Neural cell (in vitro differentiated cells): ENCODE data around the gene LMAN2. TPM values are rescaled to one million over a fixed set of nuclear protein-coding genes. Genes with fewer than 3 reads are reported as not detected.

ENCODE experiments used
- H2AFZ ChIP-seq: fragments of 200-600, 300-800 bp; sonication (generic), shearing (Covaris generic); 2 replicates; pipeline ENCODE4 v1.6.0; 2014; ENCODE audit warnings: low read depth, mild to moderate bottlenecking, antibody characterized with exemption, low read length, moderate library complexity
- H3F3A ChIP-seq: fragments of 200-600 bp; shearing (Covaris generic); 2 replicates; pipeline ENCODE4 v1.6.1; 2016; ENCODE audit warnings: mild to moderate bottlenecking, moderate library complexity, mixed read lengths, antibody characterized with exemption, low read length; ENCODE audit not compliant: insufficient read depth, poor library complexity, severe bottlenecking
- H3K27ac ChIP-seq: fragments of 200-600, 300-800 bp; sonication (generic), shearing (Covaris generic); 2 replicates; pipeline ENCODE4 v1.5.1; 2014; ENCODE audit warnings: mild to moderate bottlenecking, low read length, moderate library complexity
- H3K27me3 ChIP-seq: fragments of 300-800, 200-600 bp; sonication (generic), shearing (Covaris generic); 2 replicates; pipeline ENCODE4 v1.6.0; 2014; ENCODE audit warnings: mild to moderate bottlenecking, low read depth, low read length, moderate library complexity; ENCODE audit not compliant: insufficient read depth
- H3K36me3 ChIP-seq: fragments of 300-800, 200-600 bp; sonication (generic), shearing (Covaris generic); 2 replicates; pipeline ENCODE4 v1.5.1; 2014; ENCODE audit warnings: mild to moderate bottlenecking, antibody characterized with exemption, low read length, moderate library complexity; ENCODE audit not compliant: insufficient read depth
- H3K4me2 ChIP-seq: fragments of 300-800, 200-600 bp; sonication (generic), shearing (Covaris generic); 2 replicates; pipeline ENCODE4 v1.6.0; 2014; ENCODE audit warnings: mild to moderate bottlenecking, low read length
- H3K4me3 ChIP-seq: fragments of 300-800, 200-600 bp; sonication (generic), shearing (Covaris generic); 2 replicates; pipeline ENCODE4 v1.5.1; 2014; ENCODE audit warnings: mild to moderate bottlenecking, low read length, moderate library complexity
- H3K79me2 ChIP-seq: fragments of 200-600 bp; shearing (Covaris generic); replicated peaks from 2 replicates; pipeline ENCODE4 v1.6.0; 2014; ENCODE audit warnings: mild to moderate bottlenecking, low read length, moderate library complexity; ENCODE audit not compliant: insufficient read depth
- H3K9ac ChIP-seq: fragments of 300-800, 200-600 bp; sonication (generic), shearing (Covaris generic); 2 replicates; pipeline ENCODE4 v1.6.1; 2016; ENCODE audit warnings: mild to moderate bottlenecking, low read length, mixed read lengths
- H3K9me2 ChIP-seq: fragments of 200-600 bp; shearing (Covaris generic); 2 replicates; pipeline ENCODE4 v1.6.1; 2016; ENCODE audit warnings: mild to moderate bottlenecking, low read length, mixed read lengths; ENCODE audit not compliant: insufficient read depth
- H3K9me3 ChIP-seq: fragments of 200-600, 300-800 bp; sonication (generic), shearing (Covaris generic); 2 replicates; pipeline ENCODE4 v1.6.1; 2016; ENCODE audit warnings: mild to moderate bottlenecking, mixed run types, low read length, moderate library complexity, mixed read lengths
- H4K20me1 ChIP-seq: fragments of 200-600 bp; shearing (Covaris generic); 2 replicates; pipeline ENCODE4 v1.6.1; 2016; ENCODE audit warnings: mild to moderate bottlenecking, mixed run types; ENCODE audit not compliant: insufficient read depth
- CTCF ChIP-seq: fragments of 450-650 bp; IDR thresholded peaks from 2 replicates; pipeline ENCODE4 v1.5.1; 2014; ENCODE audit warnings: antibody characterized with exemption, mild to moderate bottlenecking, moderate library complexity; ENCODE audit not compliant: poor library complexity, severe bottlenecking
- EP300 ChIP-seq: fragments of 450-650 bp; conservative IDR thresholded peaks from 2 replicates; pipeline ENCODE4 v1.6.1; 2014; ENCODE audit warnings: antibody characterized with exemption, mild to moderate bottlenecking, moderate library complexity; ENCODE audit not compliant: poor library complexity, severe bottlenecking
- EZH2 ChIP-seq: fragments of 200-600, 300-800 bp; shearing (Covaris generic), sonication (generic); IDR thresholded peaks from 2 replicates; pipeline ENCODE4 v1.6.1; 2014; ENCODE audit warnings: antibody characterized with exemption, low read length, borderline replicate concordance, mild to moderate bottlenecking; ENCODE audit not compliant: insufficient read depth, poor library complexity, severe bottlenecking
- MXI1 ChIP-seq: fragments of 450-650 bp; conservative IDR thresholded peaks from 2 replicates; pipeline ENCODE4 v1.6.1; 2014; ENCODE audit warnings: antibody characterized with exemption, mild to moderate bottlenecking; ENCODE audit not compliant: poor library complexity, severe bottlenecking
- POLR2AphosphoS5 ChIP-seq: IDR thresholded peaks from 2 replicates; pipeline ENCODE4 v1.6.1; 2012
- RAD21 ChIP-seq: fragments of 450-650 bp; conservative IDR thresholded peaks from 2 replicates; pipeline ENCODE4 v1.6.1; 2014; ENCODE audit warnings: antibody characterized with exemption, mild to moderate bottlenecking, moderate library complexity
- REST ChIP-seq: IDR thresholded peaks from 2 replicates; pipeline ENCODE4 v1.6.1; 2012; ENCODE audit warnings: borderline replicate concordance
- SMC3 ChIP-seq: fragments of 450-650 bp; conservative IDR thresholded peaks from 2 replicates; pipeline ENCODE4 v1.6.1; 2014; ENCODE audit warnings: antibody characterized with exemption, mild to moderate bottlenecking, moderate library complexity; ENCODE audit not compliant: poor library complexity
- TAF1 ChIP-seq: IDR thresholded peaks from 2 replicates; pipeline ENCODE4 v1.6.1; 2012; ENCODE audit warnings: low read depth
- polyA plus RNA-seq: library from polyadenylated mRNA; depleted of rRNA; stranded (reverse); fragments of >200 nt; gene quantifications from 2 replicates; pipeline ENCODE4 v1.2.3, GENCODE V29; 2014

The LMAN2 gene
- polyA plus RNA-seq, 1 donor from 2014 or later: 155 TPM

- Histone ChIP-seq H4K20me1 (no peaks in the 10 kb centered on the region), H3K9ac (no peak overlapping the region), H3K36me3 (no peaks in the 10 kb centered on the region), H3F3A (no peaks in the 10 kb centered on the region), H3K9me2 (no peaks in the 10 kb centered on the region), H3K4me2 (no peak overlapping the region), H3K27me3 (no peaks in the 10 kb centered on the region), H3K79me2 (no peaks in the 10 kb centered on the region), H2AFZ (no peak overlapping the region), H3K27ac (no peak overlapping the region), H3K9me3 (no peaks in the 10 kb centered on the region), H3K4me3 (no peak overlapping the region)
- no peak for TF ChIP-seq SMC3
- TF ChIP-seq TAF1: no peak
- TF ChIP-seq EP300: no peak
- TF ChIP-seq RAD21: no peak
- no peak for TF ChIP-seq MXI1
- TF ChIP-seq EZH2: no peak
- TF ChIP-seq POLR2AphosphoS5: no peak
Observed at GRCh38 chr5:177329883-177330282, 21.6 kb downstream of the LMAN2 start.

GRCh38 chr5:177328545-177329231 is 22.8 kb downstream of the LMAN2 start:
- Histone ChIP-seq H3K27me3 (no peaks in the 10 kb centered on the region), H3K36me3 (no peaks in the 10 kb centered on the region), H3K9ac (no peak overlapping the region), H3K9me2 (no peaks in the 10 kb centered on the region), H4K20me1 (no peaks in the 10 kb centered on the region), H3F3A (no peaks in the 10 kb centered on the region), H3K9me3 (no peaks in the 10 kb centered on the region), H3K4me3 (no peak overlapping the region), H3K4me2 (no peak overlapping the region), H2AFZ (no peak overlapping the region), H3K27ac (no peak overlapping the region), H3K79me2 (no peaks in the 10 kb centered on the region)
- TF ChIP-seq SMC3 (no peak), EP300 (no peak), CTCF (no peak), RAD21 (no peak), POLR2AphosphoS5 (no peak)

GRCh38 chr5:177327539-177328522 is 23.6 kb downstream of the LMAN2 start:
- Histone ChIP-seq H3F3A (no peaks in the 10 kb centered on the region), H3K4me3 (no peak overlapping the region), H3K9me3 (no peaks in the 10 kb centered on the region), H3K4me2 (no peak overlapping the region), H3K27ac (no peak overlapping the region), H3K9me2 (no peaks in the 10 kb centered on the region), H2AFZ (no peak overlapping the region), H4K20me1 (no peaks in the 10 kb centered on the region), H3K9ac (no peak overlapping the region), H3K79me2 (no peaks in the 10 kb centered on the region), H3K36me3 (no peaks in the 10 kb centered on the region), H3K27me3 (no peaks in the 10 kb centered on the region)
- no peak for TF ChIP-seq TAF1
- TF ChIP-seq EP300: no peak
- no peak for TF ChIP-seq SMC3
- no peak for TF ChIP-seq MXI1
- no peak for TF ChIP-seq REST
- no peak for TF ChIP-seq RAD21
